Neural crest cell (in vitro differentiated cells): ENCODE measurements around the gene CHD9. TPM values are rescaled to one million over a fixed set of nuclear protein-coding genes. Genes with fewer than 3 reads are reported as not detected.
A peak's percentile ranks its signal among the peaks of the same experiment; 100 is the strongest.

ENCODE experiments used
- DNase-seq: peaks from one replicate; pipeline ENCODE4 v3.0.0; 2021; ENCODE audit warnings: low read depth, mixed read lengths, low spot score
- H3K27ac Mint-ChIP-seq: one replicate; pipeline ENCODE4 v1.8.0; 2021; ENCODE audit warnings: mild to moderate bottlenecking, mixed read lengths; ENCODE audit not compliant: unreplicated experiment
- H3K27me3 Mint-ChIP-seq: 2 replicates; pipeline ENCODE4 v1.8.0; 2021; ENCODE audit warnings: low read depth, mild to moderate bottlenecking, mixed read lengths
- H3K36me3 Mint-ChIP-seq: 2 replicates; pipeline ENCODE4 v1.8.0; 2021; ENCODE audit warnings: low read depth, mild to moderate bottlenecking, mixed read lengths
- H3K4me1 Mint-ChIP-seq: 2 replicates; pipeline ENCODE4 v1.8.0; 2021; ENCODE audit warnings: mixed read lengths
- H3K4me3 Mint-ChIP-seq: one replicate; pipeline ENCODE4 v1.8.0; 2021; ENCODE audit warnings: mild to moderate bottlenecking, mixed read lengths
- H3K9me3 Mint-ChIP-seq: 2 replicates; pipeline ENCODE4 v1.8.0; 2021; ENCODE audit warnings: mixed read lengths
- total RNA-seq: library from RNA; stranded (reverse); gene quantifications from 2 replicates; pipeline ENCODE4 v1.2.1, GENCODE V29; 2021
- TF ChIP-seq, protein P1 (sequence below): fragments of 200-600 bp; sonication (generic); conservative IDR thresholded peaks from 2 replicates; pipeline ENCODE4 v1.5.0; 2021; ENCODE audit warnings: antibody characterized with exemption, mild to moderate bottlenecking

Gene CHD9
- total RNA-seq, 1 donor from 2014 or later: 76.0 TPM

DNA sequence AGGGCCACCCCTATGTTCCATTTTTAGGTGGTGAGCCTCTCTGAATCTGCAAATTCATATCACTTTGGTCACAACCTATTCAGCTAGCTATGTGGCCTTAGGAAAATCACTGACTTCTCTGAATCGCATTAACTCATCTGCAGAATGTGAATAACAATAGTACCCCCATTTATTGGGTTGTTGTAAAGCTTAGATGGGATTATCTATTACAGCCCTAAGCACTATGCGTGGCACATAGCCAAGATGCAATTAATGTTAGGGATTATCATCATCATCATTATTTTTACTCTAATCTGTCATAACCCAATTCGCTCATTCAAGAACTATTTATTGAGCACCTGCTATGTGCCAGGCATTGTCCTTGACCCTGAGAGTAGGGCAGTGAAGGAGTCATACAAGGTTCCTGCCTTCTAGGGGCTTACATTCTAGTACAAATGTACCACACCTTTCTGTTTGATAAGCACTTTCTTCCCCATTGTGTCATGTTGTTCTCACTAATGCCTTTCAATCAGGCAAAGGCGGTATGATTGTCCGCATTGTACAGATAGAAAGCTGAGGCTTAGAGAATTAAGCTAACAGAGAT is 38.5 kb downstream of the CHD9 start:
- Mint-ChIP-seq H3K4me1 (peaks cover 32% of the 10 kb centered on the region), H3K36me3 (no peaks in the 10 kb centered on the region), H3K9me3 (no peaks in the 10 kb centered on the region), H3K27me3 (no peaks in the 10 kb centered on the region), H3K4me3 (no peak overlapping the region), H3K27ac (no peak overlapping the region)
- TF ChIP-seq, protein P1, sequence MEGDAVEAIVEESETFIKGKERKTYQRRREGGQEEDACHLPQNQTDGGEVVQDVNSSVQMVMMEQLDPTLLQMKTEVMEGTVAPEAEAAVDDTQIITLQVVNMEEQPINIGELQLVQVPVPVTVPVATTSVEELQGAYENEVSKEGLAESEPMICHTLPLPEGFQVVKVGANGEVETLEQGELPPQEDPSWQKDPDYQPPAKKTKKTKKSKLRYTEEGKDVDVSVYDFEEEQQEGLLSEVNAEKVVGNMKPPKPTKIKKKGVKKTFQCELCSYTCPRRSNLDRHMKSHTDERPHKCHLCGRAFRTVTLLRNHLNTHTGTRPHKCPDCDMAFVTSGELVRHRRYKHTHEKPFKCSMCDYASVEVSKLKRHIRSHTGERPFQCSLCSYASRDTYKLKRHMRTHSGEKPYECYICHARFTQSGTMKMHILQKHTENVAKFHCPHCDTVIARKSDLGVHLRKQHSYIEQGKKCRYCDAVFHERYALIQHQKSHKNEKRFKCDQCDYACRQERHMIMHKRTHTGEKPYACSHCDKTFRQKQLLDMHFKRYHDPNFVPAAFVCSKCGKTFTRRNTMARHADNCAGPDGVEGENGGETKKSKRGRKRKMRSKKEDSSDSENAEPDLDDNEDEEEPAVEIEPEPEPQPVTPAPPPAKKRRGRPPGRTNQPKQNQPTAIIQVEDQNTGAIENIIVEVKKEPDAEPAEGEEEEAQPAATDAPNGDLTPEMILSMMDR: no peak
- DNase-seq: no peak

DNA sequence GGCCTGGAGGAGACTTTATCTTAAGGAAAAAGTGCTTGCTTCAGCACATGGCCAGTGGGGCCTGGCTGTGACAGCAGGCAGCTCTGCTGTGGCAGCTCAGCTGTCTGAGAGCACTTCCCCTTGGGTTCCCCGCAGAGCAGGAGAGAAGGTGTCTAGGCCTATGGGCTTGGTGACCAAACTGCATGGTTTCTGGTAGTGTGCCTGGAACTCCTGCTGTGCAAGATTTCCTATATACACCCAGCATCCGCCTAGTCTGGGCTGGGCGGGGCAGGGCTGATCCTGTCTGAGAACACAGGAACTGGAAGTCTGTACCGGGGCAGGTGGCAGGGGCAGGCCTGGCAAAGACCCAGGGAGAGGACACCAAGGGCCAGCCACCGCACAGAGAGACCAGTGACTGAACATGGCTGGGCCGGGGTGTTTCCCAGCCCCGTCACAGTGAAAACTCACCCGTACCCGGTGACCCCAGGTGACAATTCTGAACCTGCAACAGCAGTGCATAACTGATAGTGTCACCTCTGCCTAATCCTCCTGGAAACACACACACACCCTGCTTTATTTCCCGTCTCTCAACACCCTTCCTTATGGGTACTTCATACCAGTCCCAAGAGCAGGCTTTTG is 39.3 kb downstream of the CHD9 start:
- Mint-ChIP-seq H3K36me3 (no peaks in the 10 kb centered on the region), H3K4me1 (peaks cover 40% of the 10 kb centered on the region), H3K4me3 (no peak overlapping the region), H3K9me3 (no peaks in the 10 kb centered on the region), H3K27me3 (no peaks in the 10 kb centered on the region), H3K27ac (no peak overlapping the region)
- TF ChIP-seq, protein P1: no peak
- DNase-seq: no peak

DNA sequence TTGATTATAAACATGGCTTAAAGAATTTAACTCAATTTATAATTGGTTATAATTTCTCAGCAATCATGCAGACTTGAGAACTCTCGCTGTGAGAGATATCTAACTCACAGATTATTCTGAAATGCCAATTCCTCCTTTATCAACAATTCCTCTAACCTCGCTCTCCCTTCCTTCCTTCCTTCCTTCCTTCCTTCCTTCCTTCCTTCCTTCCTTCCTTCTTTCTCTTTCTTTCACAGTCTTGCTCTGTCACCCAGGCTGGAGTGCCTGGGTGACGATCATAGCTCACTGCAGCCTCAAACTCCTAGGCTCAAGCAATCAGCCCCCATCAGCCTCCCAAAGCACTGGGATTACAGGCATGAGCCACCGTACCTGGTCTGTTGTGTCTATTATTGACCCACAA is 42.4 kb downstream of the CHD9 start:
- Mint-ChIP-seq H3K9me3 (no peaks in the 10 kb centered on the region), H3K27me3 (no peaks in the 10 kb centered on the region), H3K36me3 (no peaks in the 10 kb centered on the region), H3K27ac (peak overlapping the region; percentile 58), H3K4me1 (peaks cover 26% of the 10 kb centered on the region), H3K4me3 (no peak overlapping the region)
- TF ChIP-seq, protein P1: no peak
- no peak for DNase-seq

DNA sequence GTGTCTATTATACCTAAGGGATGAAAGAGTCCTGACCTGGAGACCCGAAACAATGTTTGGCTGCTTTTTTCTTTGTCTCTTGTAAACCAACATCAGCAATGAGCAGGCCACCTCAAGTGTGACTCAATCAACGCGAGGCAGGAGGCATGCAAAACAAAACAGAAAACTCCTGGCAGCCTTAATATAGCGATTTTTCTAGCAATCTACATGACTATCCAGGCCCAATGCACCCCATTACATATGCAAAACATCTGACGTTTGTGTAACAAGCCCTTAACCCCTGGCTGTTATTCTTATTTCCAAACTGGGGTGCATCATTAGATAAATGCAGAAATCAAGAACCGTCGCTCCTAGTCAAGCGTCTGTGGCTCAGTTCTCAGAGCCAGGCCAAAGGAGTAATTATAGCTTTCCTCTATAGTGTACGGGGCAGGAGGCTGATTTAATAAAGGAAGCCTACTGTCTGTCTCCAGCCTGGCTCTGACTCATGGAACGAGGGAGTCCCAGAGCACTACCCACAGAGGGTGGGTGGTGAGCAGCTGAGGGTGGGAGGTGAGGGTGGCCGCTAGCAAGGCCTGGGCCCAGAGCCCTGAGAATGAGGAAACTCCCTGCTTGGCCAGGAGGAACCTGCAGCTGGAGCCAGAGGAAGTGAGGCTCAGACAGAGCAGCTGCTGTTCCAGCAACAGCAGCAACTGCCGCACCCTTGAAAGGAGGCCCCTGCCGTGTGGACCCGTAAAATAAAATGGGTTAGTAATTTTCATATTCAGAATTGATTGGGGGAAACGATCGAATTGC is 43.9 kb downstream of the CHD9 start:
- DNase-seq: no peak
- Mint-ChIP-seq H3K36me3 (no peaks in the 10 kb centered on the region), H3K27me3 (no peaks in the 10 kb centered on the region), H3K4me1 (peaks cover 23% of the 10 kb centered on the region), H3K27ac (peak overlapping the region; percentile 79), H3K4me3 (peak overlapping the region; percentile 1), H3K9me3 (no peaks in the 10 kb centered on the region)
- TF ChIP-seq, protein P1: no peak

DNA sequence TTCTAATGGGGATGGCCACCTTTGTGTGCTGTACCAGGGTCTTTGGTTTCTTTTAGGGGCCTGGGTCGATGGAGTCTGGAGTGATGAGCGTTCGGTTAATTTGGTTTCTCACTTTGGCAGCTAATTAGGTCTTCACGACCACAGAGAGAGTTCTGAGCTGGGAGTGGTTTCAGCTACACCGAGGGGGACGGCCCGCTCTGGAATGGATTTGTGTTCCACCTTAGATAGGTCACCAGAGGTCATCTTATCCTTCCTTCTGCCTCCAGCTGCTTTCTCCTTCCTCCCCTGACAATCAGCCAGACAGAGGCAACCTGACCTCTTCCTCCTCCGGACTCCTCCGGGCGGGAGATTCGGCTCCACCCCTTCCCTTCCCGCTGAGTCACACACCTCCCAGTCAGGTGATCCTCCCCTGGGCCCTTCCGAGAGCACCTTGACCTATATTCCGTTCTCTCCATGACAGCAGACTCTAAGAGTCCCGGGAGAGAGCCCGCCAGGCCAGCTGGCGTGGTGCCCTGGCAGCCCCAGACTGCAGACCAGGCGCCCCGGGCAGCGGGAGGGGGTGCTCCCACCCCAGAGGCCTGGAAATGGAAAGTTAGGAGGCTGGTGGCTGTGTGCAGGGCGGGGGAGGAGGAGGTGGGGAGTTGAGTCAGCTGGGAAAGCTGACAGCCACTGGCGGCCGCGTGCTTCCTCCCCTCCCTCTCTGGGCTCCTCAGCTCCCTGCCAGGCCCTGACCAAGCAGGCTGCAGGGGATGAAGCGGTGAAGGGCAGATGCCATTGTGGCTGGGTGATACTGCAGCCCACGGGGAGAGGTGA is 44.7 kb downstream of the CHD9 start:
- Mint-ChIP-seq H3K27ac (peak overlapping the region; percentile 79), H3K4me1 (peaks cover 23% of the 10 kb centered on the region), H3K27me3 (no peaks in the 10 kb centered on the region), H3K9me3 (no peaks in the 10 kb centered on the region), H3K4me3 (no peak overlapping the region), H3K36me3 (no peaks in the 10 kb centered on the region)
- TF ChIP-seq, protein P1: no peak
- DNase-seq: no peak
